NB4 (cell line): ENCODE results near the gene L1CAM.

Source experiments
- MYC ChIP-seq: IDR thresholded peaks from 2 replicates; pipeline ENCODE4 v1.6.1; 2011; ENCODE audit warnings: low read depth, low read length
- POLR2A ChIP-seq: IDR thresholded peaks from 2 replicates; pipeline ENCODE4 v1.6.1; 2011; ENCODE audit warnings: mild to moderate bottlenecking; ENCODE audit not compliant: insufficient read length; ENCODE audit errors: extremely low read depth
- TF ChIP-seq, protein P1 (sequence below): IDR thresholded peaks from one replicate; pipeline ENCODE4 v1.5.1; 2012; ENCODE audit warnings: low read depth, low read length
- TF ChIP-seq, protein P2 (sequence below): IDR thresholded peaks from 2 replicates; pipeline ENCODE4 v1.6.1; 2011; ENCODE audit warnings: low read depth, low read length

DNA sequence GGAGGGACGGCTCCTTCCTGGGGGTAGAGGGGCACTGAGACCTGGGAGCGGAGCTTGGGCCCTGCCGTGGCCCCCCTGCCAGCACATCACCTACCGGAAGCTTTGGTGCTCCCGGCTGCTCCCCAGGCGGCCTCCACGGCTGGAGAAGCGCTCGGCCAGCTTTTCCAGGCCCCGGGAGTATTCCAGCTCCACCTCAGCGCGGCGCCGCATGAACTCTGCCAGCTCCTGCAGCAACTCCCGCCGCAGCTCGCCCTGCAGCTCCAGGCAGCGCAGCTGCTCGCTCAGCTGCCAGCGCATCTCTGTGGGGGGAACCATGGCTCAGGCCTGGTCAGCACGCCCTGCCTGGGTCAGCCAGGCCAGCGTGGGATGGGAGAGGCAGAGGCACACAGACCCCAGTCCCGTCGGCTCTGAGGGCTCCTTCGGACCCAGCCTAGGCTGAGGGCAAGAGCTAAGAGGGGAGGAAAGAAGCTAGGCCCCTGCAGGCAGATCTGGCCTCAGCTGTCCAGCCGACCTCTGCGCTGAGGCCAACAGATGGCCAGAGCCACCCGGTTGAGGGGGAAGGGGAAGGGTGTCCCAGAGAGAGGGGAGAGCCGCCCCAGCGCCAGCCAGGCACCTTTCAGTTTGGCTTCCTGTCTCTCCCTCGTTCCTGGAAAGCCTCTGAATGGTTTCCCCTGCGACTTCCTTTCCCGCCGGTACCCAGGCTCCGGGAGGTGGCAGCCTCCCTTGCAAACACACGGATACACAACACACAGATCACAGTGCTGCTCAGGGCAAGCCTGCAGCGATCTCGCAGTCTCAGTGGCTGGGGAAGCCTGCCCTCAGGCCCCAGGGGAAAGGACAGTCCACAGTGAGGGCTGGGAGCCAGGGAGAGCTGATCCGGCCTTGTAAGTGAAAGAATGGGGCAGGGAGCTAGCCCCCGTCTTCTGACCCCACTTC lies 35.8 kb upstream of the L1CAM start:
- TF ChIP-seq, protein P1, sequence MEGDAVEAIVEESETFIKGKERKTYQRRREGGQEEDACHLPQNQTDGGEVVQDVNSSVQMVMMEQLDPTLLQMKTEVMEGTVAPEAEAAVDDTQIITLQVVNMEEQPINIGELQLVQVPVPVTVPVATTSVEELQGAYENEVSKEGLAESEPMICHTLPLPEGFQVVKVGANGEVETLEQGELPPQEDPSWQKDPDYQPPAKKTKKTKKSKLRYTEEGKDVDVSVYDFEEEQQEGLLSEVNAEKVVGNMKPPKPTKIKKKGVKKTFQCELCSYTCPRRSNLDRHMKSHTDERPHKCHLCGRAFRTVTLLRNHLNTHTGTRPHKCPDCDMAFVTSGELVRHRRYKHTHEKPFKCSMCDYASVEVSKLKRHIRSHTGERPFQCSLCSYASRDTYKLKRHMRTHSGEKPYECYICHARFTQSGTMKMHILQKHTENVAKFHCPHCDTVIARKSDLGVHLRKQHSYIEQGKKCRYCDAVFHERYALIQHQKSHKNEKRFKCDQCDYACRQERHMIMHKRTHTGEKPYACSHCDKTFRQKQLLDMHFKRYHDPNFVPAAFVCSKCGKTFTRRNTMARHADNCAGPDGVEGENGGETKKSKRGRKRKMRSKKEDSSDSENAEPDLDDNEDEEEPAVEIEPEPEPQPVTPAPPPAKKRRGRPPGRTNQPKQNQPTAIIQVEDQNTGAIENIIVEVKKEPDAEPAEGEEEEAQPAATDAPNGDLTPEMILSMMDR = no peak
- TF ChIP-seq POLR2A (no peak), MYC (no peak)
- TF ChIP-seq, protein P2, sequence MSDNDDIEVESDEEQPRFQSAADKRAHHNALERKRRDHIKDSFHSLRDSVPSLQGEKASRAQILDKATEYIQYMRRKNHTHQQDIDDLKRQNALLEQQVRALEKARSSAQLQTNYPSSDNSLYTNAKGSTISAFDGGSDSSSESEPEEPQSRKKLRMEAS = no peak
